ENCODE data around the gene PGRMC1. TPM values are rescaled to one million over a fixed set of nuclear protein-coding genes. Genes with fewer than 3 reads are reported as not detected.
"Not testable (repeated sequence)": the region's sequence is repeated elsewhere in the genome, so short reads cannot be mapped to it uniquely, and the experiment has no call there.

The PGRMC1 gene
- total and polyA plus RNA-seq, 2 donors (not counting 1 experiment from before 2014, with no cell fraction given), result 5.6 to 9.1 TPM

DNA sequence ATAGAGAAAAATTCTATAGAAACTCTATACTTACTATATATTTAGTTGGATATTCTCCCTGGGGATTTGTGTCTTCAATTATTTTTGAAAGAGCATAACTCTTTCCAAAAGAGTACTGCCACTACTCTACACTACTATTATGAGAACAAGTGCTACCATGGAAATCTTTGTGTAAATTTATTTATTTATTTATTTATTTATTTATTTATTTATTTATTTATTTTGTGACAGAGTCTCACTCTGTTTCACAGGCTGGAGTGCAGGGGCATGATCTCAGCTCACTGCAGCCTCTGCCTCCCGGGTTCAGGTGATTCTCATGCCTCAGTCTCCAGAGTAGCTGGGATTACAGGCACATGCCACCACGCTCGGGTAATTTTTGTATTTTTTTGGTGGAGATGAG, 31.0 kb downstream of the PGRMC1 start:
- intact Hi-C loops (cut with micrococcal nuclease); H4K20me1 ChIP-seq (ENCODE audit: control insufficient read depth, insufficient read depth, low read length, poor library complexity, severe bottlenecking); H3K4me3 ChIP-seq (ENCODE audit: control extremely low read depth in 1 of 5, extremely low read depth in 1 of 5, insufficient read depth in 1 of 5, low read depth in 2 of 5, low read length in 4 of 5); H3K27ac ChIP-seq (ENCODE audit: low read length in 2 of 2); H3K4me2 ChIP-seq (replicated peaks; ENCODE audit: low read depth, low read length, poor library complexity, severe bottlenecking); H3K4me1 Mint-ChIP-seq; H3K27ac Mint-ChIP-seq; ATAC-seq (ENCODE audit: low read depth); H3K27me3 Mint-ChIP-seq; H3K79me2 ChIP-seq (ENCODE audit: control insufficient read depth, insufficient read depth, low read length); H3K9me3 Mint-ChIP-seq (ENCODE audit: insufficient read depth); H3K9me3 ChIP-seq (ENCODE audit: control extremely low read depth in 1 of 3, control insufficient read depth in 2 of 3, insufficient read depth in 1 of 3, low read length in 2 of 3); DNase-seq; H3K9ac ChIP-seq (ENCODE audit: low read length); H2AFZ ChIP-seq (ENCODE audit: insufficient read depth, low read depth, low read length, poor library complexity, severe bottlenecking); H3K4me3 Mint-ChIP-seq; H3K36me3 ChIP-seq (replicated peaks in 1 of 2; ENCODE audit: control extremely low read depth in 1 of 2, control insufficient read depth in 1 of 2, extremely low read depth in 1 of 2, insufficient read depth in 2 of 2, low read length in 1 of 2); H3K27me3 ChIP-seq (replicated peaks in 1 of 4; ENCODE audit: control extremely low read depth in 1 of 4, control insufficient read depth in 3 of 4, insufficient read depth in 4 of 4, low read length in 3 of 4); POLR2A ChIA-PET; H3K4me1 ChIP-seq (ENCODE audit: control insufficient read depth in 2 of 2, insufficient read depth in 2 of 2, low read length in 2 of 2): not testable (repeated sequence)
- CTCF ChIA-PET, result interaction anchor here (1.6 kb wide), 1 partner anchor 148 kb away, joined by 5 read pairs; no protein-coding TSS in a partner anchor
- WGBS (ENCODE audit: insufficient coverage), result 71% methylated on average over 1 of the region's 3 CpGs

DNA sequence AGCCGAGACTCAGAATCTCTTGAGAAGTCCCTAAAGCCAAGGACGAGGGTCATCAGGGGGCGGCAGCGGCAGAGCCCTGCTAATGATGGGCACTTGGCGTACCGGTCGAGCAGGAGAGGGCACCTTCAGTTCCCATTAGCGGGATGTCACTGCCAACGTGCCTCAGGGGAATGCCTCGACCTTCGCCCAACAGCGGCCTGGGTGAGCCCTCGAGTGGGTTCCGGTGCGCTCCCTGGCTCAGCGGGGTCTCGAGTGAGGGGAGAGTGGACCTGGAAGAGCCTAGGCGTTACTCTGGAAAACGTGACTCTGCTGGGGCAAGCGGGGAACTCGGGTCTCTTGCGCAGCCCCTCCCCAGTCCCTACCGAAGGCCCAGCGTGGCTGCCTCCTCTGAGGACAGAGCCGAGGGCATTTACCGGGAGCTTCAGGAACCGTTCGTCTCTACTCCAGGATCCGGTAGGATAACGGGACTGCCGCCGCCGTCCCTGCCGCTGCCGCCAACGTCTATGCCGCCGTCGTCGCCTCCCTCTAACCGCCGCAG, 36.9 kb downstream of the PGRMC1 start:
- Histone ChIP-seq H3K4me1 (ENCODE audit: control insufficient read depth in 2 of 2, insufficient read depth in 2 of 2, low read length in 2 of 2) (peaks cover 11 to 13% of the 10 kb centered on the region in 2 donors), H3K4me3 (ENCODE audit: control extremely low read depth in 1 of 5, extremely low read depth in 1 of 5, insufficient read depth in 1 of 5, low read depth in 2 of 5, low read length in 4 of 5) (no peak overlapping the region), H3K9ac (ENCODE audit: low read length) (no peak overlapping the region), H3K27ac (ENCODE audit: low read length in 2 of 2) (no peak overlapping the region), H2AFZ (ENCODE audit: insufficient read depth, low read depth, low read length, poor library complexity, severe bottlenecking) (peak overlapping the region; percentile 68), H4K20me1 (ENCODE audit: control insufficient read depth, insufficient read depth, low read length, poor library complexity, severe bottlenecking) (no peaks in the 10 kb centered on the region), H3K79me2 (ENCODE audit: control insufficient read depth, insufficient read depth, low read length) (no peaks in the 10 kb centered on the region), H3K4me2 (replicated peaks; ENCODE audit: low read depth, low read length, poor library complexity, severe bottlenecking) (peak overlapping the region; percentile 67), H3K27me3 (replicated peaks in 1 of 4; ENCODE audit: control extremely low read depth in 1 of 4, control insufficient read depth in 3 of 4, insufficient read depth in 4 of 4, low read length in 3 of 4) (peaks cover 0 to 15% (median 6%) of the 10 kb centered on the region in 4 experiments), H3K36me3 (replicated peaks in 1 of 2; ENCODE audit: control extremely low read depth in 1 of 2, control insufficient read depth in 1 of 2, extremely low read depth in 1 of 2, insufficient read depth in 2 of 2, low read length in 1 of 2) (no peaks in the 10 kb centered on the region), H3K9me3 (ENCODE audit: control extremely low read depth in 1 of 3, control insufficient read depth in 2 of 3, insufficient read depth in 1 of 3, low read length in 2 of 3) (peaks cover 0 to 10% (median 0%) of the 10 kb centered on the region in 3 donors)
- intact Hi-C loops (cut with micrococcal nuclease), result no loop called here
- peaks cover 8% of the 10 kb centered on the region for H3K4me1 Mint-ChIP-seq
- H3K27me3 Mint-ChIP-seq, result peaks cover 12% of the 10 kb centered on the region
- no peak overlapping the region for H3K27ac Mint-ChIP-seq
- no peak for ATAC-seq (ENCODE audit: low read depth)
- no peak for TF ChIP-seq EZH2 (IDR thresholded peaks at IDR 0.05; ENCODE audit: borderline replicate concordance, insufficient read depth, low read depth, low read length, poor library complexity, severe bottlenecking)
- TF ChIP-seq, protein P1, sequence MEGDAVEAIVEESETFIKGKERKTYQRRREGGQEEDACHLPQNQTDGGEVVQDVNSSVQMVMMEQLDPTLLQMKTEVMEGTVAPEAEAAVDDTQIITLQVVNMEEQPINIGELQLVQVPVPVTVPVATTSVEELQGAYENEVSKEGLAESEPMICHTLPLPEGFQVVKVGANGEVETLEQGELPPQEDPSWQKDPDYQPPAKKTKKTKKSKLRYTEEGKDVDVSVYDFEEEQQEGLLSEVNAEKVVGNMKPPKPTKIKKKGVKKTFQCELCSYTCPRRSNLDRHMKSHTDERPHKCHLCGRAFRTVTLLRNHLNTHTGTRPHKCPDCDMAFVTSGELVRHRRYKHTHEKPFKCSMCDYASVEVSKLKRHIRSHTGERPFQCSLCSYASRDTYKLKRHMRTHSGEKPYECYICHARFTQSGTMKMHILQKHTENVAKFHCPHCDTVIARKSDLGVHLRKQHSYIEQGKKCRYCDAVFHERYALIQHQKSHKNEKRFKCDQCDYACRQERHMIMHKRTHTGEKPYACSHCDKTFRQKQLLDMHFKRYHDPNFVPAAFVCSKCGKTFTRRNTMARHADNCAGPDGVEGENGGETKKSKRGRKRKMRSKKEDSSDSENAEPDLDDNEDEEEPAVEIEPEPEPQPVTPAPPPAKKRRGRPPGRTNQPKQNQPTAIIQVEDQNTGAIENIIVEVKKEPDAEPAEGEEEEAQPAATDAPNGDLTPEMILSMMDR (IDR thresholded peaks at IDR 0.05), result no peak
- no peak for DNase-seq
- ChIA-PET POLR2A (interaction anchor here (0.6 kb wide), 1 partner anchor 37 kb away, joined by 3 read pairs; no protein-coding TSS in a partner anchor), CTCF (no interaction called here)
- H3K9me3 Mint-ChIP-seq (ENCODE audit: insufficient read depth), result no peaks in the 10 kb centered on the region
- WGBS (ENCODE audit: insufficient coverage), result 50% methylated on average over 41 of the region's 42 CpGs
- H3K4me3 Mint-ChIP-seq, result peak overlapping the region; percentile 82
